Measurements from ENCODE around the gene ZNF230.

ZNF230 gene

GRCh38 chr19:44002566-44003460 is at the start of gene ZNF230:
ZNF230 (plus strand) TSS chr19:44002957; CDS start chr19:44007079, 4,122 bp downstream.
- DNase-seq = peak; percentile 75

GRCh38 chr19:43956827-43957226 is 45.9 kb upstream of the ZNF230 start:
- no peak for DNase-seq

- DNase-seq = no peak
These were observed 44.9 kb upstream of the ZNF230 start for GRCh38 chr19:43957891-43958290.

- DNase-seq = no peak
These were observed 42.3 kb upstream of the ZNF230 start for GRCh38 chr19:43960411-43960810.

- DNase-seq = no peak
These were observed 36.6 kb upstream of the ZNF230 start for GRCh38 chr19:43966079-43966694.

GRCh38 chr19:43976732-43977131 is 26.0 kb upstream of the ZNF230 start:
- no peak for DNase-seq

- no peak for DNase-seq
These were observed 19.2 kb upstream of the ZNF230 start for GRCh38 chr19:43983544-43983911.

- DNase-seq = peak; percentile 81
These were observed 18.7 kb upstream of the ZNF230 start, which contains the start of gene ZNF155 for GRCh38 chr19:43983912-43984686. ZNF155 (plus strand) TSS chr19:43984188; CDS start chr19:43988544, 4,356 bp downstream.

- DNase-seq = no peak
These were observed 18.1 kb upstream of the ZNF230 start for GRCh38 chr19:43984687-43985000.

GRCh38 chr19:43997631-43998290 is 5.0 kb upstream of the ZNF230 start:
- DNase-seq = no peak

GRCh38 chr19:44002212-44002565 is 568 bp upstream of the ZNF230 start:
- DNase-seq = no peak

- no peak for DNase-seq
These were observed 778 bp downstream of the ZNF230 start for GRCh38 chr19:44003461-44004009.

GRCh38 chr19:44005973-44006372 is 3.2 kb downstream of the ZNF230 start:
- no peak for DNase-seq

GRCh38 chr19:44007473-44007872 is 4.7 kb downstream of the ZNF230 start:
- DNase-seq = no peak

GRCh38 chr19:44010468-44010867 is 7.7 kb downstream of the ZNF230 start:
- no peak for DNase-seq

GRCh38 chr19:44019498-44019897 is 16.7 kb downstream of the ZNF230 start:
- DNase-seq = no peak

GRCh38 chr19:44021221-44021620 is 18.5 kb downstream of the ZNF230 start:
- no peak for DNase-seq

GRCh38 chr19:44024900-44025216 is 22.1 kb downstream of the ZNF230 start:
- no peak for DNase-seq

GRCh38 chr19:44025217-44025936 is 22.6 kb downstream of the ZNF230 start, which contains the start of gene ZNF222:
ZNF222 (plus strand) TSS chr19:44025379; CDS start chr19:44025437, 58 bp downstream.
- DNase-seq = peak; percentile 62

GRCh38 chr19:44026622-44027021 is 23.9 kb downstream of the ZNF230 start:
- no peak for DNase-seq

- no peak for DNase-seq
These were observed 29.3 kb downstream of the ZNF230 start for GRCh38 chr19:44032001-44032610.

- DNase-seq = no peak
These were observed 39.4 kb downstream of the ZNF230 start for GRCh38 chr19:44042147-44042546.

Data from T1000 (cell line).